ENCODE measurements around the gene AIMP2. TPM values are rescaled to one million over a fixed set of nuclear protein-coding genes. Genes with fewer than 3 reads are reported as not detected.

Gene AIMP2
- total RNA-seq, 1 experiment from 2014 or later = 96.3 TPM

GRCh38 chr7:6015917-6016652 lies 7.0 kb downstream of the AIMP2 start:
- BruUV-seq (replicated peaks) = no TSS peak
- Mint-ChIP-seq H3K27me3 (ENCODE audit: insufficient read depth, unreplicated experiment) (no peaks in the 10 kb centered on the region), H3K4me1 (ENCODE audit: low read depth, unreplicated experiment) (peaks cover 31% of the 10 kb centered on the region), H3K27ac (ENCODE audit: unreplicated experiment) (peak overlapping the region; percentile 89), H3K9me3 (ENCODE audit: unreplicated experiment) (no peaks in the 10 kb centered on the region), H3K4me3 (ENCODE audit: unreplicated experiment) (no peak overlapping the region), H3K36me3 (ENCODE audit: insufficient read depth, unreplicated experiment) (peaks cover 96% of the 10 kb centered on the region)
- Histone ChIP-seq H3K4me1 (peaks cover 29% of the 10 kb centered on the region), H3K4me3 (ENCODE audit: low read depth, low read length) (no peak overlapping the region), H3K9me3 (no peaks in the 10 kb centered on the region), H3K27me3 (replicated peaks; ENCODE audit: control insufficient read depth, insufficient read depth, low read length) (no peaks in the 10 kb centered on the region), H3K36me3 (ENCODE audit: control insufficient read depth, insufficient read depth, low read length) (peaks cover 3% of the 10 kb centered on the region; the same call in 1 of the 2 replicates)
- ChIA-PET POLR2A (interaction anchor here (0.5 kb wide), 1 partner anchor 17 kb away, joined by 3 read pairs; no protein-coding TSS in a partner anchor), CTCF (no interaction called here)
- intact Hi-C loops (cut with micrococcal nuclease; ENCODE audit: unreplicated experiment) = no loop called here
- no peak for TF ChIP-seq CTCF (IDR thresholded peaks at IDR 0.05; ENCODE audit: insufficient read depth in 1 of 2, low read depth in 1 of 2, low read length in 1 of 2, severe bottlenecking in 1 of 2, unreplicated experiment in 1 of 2)
- DNase-seq = peak in 1 of 2 experiments; percentile 49

GRCh38 chr7:6016653-6016966 lies 7.5 kb downstream of the AIMP2 start:
- Histone ChIP-seq H3K9me3 (no peaks in the 10 kb centered on the region), H3K27me3 (replicated peaks; ENCODE audit: control insufficient read depth, insufficient read depth, low read length) (no peaks in the 10 kb centered on the region), H3K4me1 (peaks cover 29% of the 10 kb centered on the region), H3K4me3 (ENCODE audit: low read depth, low read length) (no peak overlapping the region), H3K36me3 (ENCODE audit: control insufficient read depth, insufficient read depth, low read length) (peaks cover 3% of the 10 kb centered on the region; the same call in 1 of the 2 replicates)
- TF ChIP-seq CTCF (IDR thresholded peaks at IDR 0.05; ENCODE audit: insufficient read depth in 1 of 2, low read depth in 1 of 2, low read length in 1 of 2, severe bottlenecking in 1 of 2, unreplicated experiment in 1 of 2) = no peak
- DNase-seq = no peak
- BruUV-seq (replicated peaks) = no TSS peak
- ChIA-PET POLR2A (no interaction called here), CTCF (no interaction called here)
- Mint-ChIP-seq H3K9me3 (ENCODE audit: unreplicated experiment) (no peaks in the 10 kb centered on the region), H3K36me3 (ENCODE audit: insufficient read depth, unreplicated experiment) (peaks cover 96% of the 10 kb centered on the region), H3K4me3 (ENCODE audit: unreplicated experiment) (no peak overlapping the region), H3K4me1 (ENCODE audit: low read depth, unreplicated experiment) (peaks cover 36% of the 10 kb centered on the region), H3K27ac (ENCODE audit: unreplicated experiment) (peak overlapping the region; percentile 89), H3K27me3 (ENCODE audit: insufficient read depth, unreplicated experiment) (no peaks in the 10 kb centered on the region)
- intact Hi-C loops (cut with micrococcal nuclease; ENCODE audit: unreplicated experiment) = no loop called here

- Mint-ChIP-seq H3K27ac (ENCODE audit: unreplicated experiment) (peak overlapping the region; percentile 47), H3K36me3 (ENCODE audit: insufficient read depth, unreplicated experiment) (peaks cover 100% of the 10 kb centered on the region), H3K4me3 (ENCODE audit: unreplicated experiment) (no peak overlapping the region), H3K27me3 (ENCODE audit: insufficient read depth, unreplicated experiment) (no peaks in the 10 kb centered on the region), H3K9me3 (ENCODE audit: unreplicated experiment) (no peaks in the 10 kb centered on the region), H3K4me1 (ENCODE audit: low read depth, unreplicated experiment) (peaks cover 28% of the 10 kb centered on the region)
- Histone ChIP-seq H3K4me3 (ENCODE audit: low read depth, low read length) (no peak overlapping the region), H3K27me3 (replicated peaks; ENCODE audit: control insufficient read depth, insufficient read depth, low read length) (no peaks in the 10 kb centered on the region), H3K4me1 (peaks cover 21% of the 10 kb centered on the region), H3K9me3 (no peaks in the 10 kb centered on the region), H3K36me3 (ENCODE audit: control insufficient read depth, insufficient read depth, low read length) (peaks cover 3% of the 10 kb centered on the region; the same call in 1 of the 2 replicates)
- no TSS peak for BruUV-seq (replicated peaks)
- DNase-seq = no peak
- intact Hi-C loops (cut with micrococcal nuclease; ENCODE audit: unreplicated experiment) = no loop called here
- POLR2A ChIA-PET = interaction anchor here (0.5 to 1.5 kb wide), 5 partner anchors 8 to 464 kb away, joined by 3 to 7 read pairs (median 5); partner anchors contain the start of genes AIMP2 and PMS2
- CTCF ChIA-PET = interaction anchor here (0.6 to 1.2 kb wide), 2 partner anchors 19 to 23 kb away, joined by 3 to 5 read pairs; no protein-coding TSS in a partner anchor
- no peak for TF ChIP-seq CTCF (IDR thresholded peaks at IDR 0.05; ENCODE audit: insufficient read depth in 1 of 2, low read depth in 1 of 2, low read length in 1 of 2, severe bottlenecking in 1 of 2, unreplicated experiment in 1 of 2)
Measured at GRCh38 chr7:6020371-6021286, 11.6 kb downstream of the AIMP2 start.

Measured in Caco-2 (cell line).